GM18520 (cell line): ENCODE data around the gene ZNF316.
"Not testable (repeated sequence)": the region's sequence is repeated elsewhere in the genome, so short reads cannot be mapped to it uniquely, and the experiment has no call there.

Experiments used
- ATAC-seq: cut with Tn5 transposase; IDR thresholded peaks from one replicate; pipeline ENCODE4 v1.9.1; 2021; ENCODE audit not compliant: unreplicated experiment

ZNF316 gene

DNA sequence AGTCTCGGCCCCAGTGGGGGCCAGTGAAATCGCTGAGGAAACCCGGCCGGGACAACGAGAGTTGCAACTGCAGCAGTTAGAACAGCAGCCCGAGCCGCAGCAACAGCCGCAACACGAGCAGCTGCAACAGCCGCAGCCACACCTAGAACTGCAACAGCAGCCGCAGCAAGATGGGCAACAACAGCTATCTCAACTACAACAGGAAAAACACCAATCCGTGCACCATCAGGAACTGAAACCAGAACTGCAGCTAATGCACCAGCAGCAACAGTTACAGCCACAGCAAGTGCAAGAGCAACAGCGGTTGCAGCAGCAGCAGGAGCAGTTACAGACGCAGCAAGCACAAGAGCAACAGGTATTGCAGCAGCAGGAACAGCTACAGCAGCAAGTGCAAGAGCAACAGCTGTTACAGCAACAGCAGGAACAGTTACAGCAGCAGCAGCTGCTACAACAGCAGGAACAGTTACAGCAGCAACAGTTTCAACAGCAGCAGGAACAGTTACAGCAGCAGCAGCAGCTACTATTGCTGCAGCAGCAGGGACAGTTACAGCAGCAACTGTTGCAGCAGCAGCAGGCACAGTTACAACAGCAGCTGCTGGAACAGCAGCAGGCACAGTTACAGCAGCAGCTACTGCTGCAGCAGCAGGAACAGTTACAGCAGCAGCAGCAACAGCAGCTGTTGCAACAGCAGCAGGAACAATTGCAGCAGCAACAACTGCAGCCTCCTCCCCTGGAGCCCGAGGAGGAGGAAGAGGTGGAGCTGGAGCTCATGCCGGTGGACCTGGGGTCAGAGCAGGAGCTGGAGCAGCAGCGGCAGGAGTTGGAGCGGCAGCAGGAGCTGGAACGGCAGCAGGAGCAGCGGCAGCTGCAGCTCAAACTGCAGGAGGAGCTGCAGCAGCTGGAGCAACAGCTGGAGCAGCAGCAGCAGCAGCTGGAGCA, 15.7 kb upstream of the ZNF316 start:
- no peak for ATAC-seq

DNA sequence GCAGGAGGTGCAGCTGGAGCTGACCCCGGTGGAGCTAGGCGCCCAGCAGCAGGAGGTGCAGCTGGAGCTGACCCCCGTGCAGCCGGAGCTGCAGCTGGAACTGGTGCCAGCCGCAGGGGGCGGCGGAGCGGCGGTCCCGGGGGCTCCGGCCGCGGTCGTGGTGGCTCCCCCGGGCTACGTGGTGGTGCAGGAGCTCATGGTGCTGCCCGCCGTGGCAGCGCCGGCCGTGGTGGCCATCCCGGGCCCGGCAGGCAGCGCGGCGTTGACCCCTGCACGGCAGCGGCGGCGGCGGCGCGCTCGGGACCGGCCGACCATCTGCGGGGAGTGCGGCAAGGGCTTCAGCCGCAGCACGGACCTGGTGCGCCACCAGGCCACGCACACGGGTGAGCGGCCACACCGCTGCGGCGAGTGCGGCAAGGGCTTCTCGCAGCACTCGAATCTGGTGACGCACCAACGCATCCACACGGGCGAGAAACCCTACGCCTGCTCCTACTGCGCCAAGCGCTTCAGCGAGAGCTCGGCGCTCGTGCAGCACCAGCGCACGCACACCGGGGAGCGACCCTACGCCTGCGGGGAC, 14.9 kb upstream of the ZNF316 start:
- ATAC-seq = no peak

DNA sequence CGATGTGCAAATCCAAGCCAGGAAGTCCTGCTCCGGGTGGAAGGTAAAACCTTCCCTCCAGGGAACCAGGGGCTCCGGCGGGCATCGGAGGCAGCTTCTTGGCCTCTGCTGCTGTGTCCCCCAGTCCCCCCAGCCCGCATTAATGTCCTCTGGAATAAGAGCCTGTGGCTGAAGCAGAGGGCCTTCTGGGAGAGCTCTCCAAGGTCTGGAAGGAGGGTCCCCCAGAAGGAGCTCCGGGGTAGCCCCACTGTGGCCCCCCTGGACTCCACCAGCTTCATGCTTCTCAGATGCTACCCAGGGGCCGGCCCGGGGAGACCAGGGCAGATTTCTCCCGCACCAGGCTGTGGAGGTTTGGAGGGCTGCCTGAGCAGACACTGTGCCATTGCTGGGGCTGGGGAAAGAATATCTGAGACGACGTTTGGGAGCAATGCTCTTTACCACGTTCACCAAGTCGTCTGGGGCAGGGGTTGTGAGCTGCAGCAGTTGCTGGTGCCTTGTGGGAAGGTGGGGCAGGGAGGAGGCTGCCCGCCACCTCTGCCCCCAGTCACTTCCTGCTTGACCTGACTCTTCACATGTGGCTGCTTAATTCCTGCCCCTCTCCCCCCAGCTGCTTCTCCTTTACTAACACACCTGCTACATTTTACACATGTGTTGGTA, 13.4 kb upstream of the ZNF316 start:
- no peak for ATAC-seq

DNA sequence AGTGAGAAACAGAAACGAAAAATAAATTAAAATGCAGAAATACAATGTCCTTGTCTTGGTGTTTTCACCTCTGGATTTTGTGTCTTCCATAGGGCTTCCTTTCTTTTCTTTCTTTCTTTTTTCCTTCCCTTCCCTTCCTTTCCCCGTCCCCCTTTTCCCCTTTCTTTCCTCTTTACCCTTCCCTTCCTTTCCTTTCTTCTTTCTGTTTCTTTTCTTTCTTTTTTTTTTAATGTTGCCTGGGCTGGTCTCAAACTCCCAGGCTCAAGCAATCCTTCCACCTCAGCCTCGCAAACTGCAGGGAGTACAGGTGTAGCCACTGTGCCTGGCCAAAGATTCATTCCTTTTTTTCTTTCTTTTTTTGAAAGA, 12.9 kb upstream of the ZNF316 start:
- no peak for ATAC-seq

DNA sequence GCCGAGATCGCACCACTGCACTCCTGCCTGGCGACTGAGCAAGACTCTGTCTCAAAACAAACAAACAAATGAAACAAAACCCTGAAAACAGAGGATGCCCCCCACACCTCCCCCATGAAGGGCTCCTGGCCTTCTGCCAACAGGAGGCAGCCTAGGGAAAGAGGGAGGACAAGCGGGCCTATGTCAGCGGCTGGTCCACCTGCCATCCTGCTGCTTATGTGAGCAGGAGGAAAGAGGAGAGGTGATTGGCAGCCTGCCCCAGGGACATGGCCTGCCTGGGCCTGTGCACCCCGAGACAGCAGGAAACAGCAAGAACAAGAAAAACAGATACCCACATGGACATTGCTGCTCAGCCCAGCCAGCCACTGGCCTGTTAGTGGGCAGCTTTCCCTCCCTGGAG, 9.1 kb upstream of the ZNF316 start:
- ATAC-seq = no peak

DNA sequence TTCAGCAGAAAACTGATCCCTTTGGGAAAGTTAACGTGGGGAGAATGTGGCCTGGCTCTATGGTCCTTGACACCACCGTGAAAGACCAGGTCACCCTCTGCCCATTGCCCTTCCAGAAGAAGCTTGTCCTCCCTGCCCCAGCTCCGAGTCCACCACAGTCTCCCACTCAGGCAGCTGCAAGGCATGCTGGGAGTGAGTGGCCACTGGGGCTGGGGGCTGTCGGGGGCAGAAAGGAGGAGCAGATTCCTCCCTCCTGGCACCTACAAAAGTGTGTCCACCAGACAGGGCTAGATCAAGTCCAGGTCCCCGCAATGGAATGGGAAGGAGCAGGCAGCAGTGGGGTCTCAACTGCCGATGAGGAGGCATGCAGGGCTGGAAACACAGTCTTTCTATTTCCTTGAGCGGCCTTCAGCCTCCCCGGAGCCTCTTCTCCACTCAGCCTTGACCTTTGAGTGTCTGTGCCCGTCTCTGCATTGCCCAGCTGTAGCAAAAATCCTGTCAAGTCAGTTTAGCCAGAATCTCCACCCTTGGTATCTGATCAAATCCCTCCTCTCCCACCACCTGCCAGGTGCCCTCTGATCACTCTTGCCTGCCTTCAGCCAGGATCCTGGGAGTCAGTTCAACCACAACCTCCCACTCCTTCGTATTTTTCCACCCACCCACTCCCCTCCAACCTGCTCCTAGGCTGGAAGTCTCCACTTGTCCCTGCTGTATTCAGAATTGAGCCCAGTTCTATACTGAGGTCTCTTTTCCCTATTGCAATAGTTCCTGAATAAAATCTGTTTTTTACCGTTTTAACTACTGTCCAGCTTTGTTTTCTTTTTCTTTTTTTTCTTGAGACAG, 6.9 kb upstream of the ZNF316 start:
- ATAC-seq = no peak

DNA sequence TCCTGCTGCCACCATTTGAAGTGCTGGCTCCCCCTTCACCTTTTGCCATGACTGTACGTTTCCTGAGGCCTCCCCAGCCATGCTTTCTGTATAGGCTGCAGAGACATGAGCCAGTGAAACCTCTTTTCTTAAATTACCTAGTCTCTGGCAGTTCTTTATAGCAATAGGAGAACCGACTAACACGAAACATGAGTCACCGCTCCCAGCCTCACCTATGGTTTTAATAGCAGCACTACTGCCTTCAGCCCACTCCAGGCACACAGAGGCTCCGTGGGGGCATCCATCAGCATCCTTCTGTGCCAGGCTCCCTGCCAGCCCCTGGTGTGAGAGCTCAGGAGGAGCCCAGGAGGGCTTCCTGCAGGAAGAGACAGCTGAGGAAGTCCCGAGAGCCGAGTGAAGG, 5.5 kb upstream of the ZNF316 start:
- ATAC-seq = no peak

DNA sequence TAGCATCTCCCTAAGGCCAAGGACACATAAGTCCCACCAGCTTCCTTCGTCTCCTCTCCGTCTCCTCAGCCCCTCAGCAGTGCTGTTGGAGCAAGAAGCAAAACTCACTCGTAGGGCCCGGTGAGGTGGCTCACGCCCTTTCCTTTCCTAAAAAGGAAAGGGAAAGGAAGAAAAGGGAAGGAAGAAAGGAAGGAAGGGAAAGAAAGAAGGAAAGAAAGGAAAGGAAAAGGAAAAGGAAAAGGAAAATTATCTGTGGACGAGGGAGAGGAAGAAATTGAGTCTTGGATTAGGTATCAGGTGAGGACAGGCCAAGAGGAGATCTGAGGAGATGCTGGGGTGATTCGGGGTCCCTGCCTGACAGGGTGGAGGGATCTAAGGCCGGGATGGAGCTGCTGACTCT, 3.1 kb upstream of the ZNF316 start:
- ATAC-seq = no peak

DNA sequence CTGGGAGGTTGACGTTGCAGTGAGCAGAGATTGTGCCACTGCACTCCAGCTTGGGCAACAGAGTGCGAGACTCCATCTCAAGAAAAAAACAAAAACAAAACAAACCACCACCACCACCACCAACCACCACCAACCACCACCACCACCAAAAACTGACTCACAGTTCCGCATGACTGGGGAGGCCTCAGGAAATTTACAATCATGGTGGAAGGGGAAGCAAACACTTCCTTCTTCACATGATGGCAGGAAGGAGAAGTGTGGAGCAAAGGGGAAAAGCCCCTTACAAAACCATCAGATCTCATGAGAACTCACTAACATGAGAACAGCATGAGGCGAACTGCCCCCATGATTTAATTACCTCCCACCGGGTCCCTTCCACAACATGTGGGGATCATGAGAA, 2.1 kb upstream of the ZNF316 start:
- not testable (repeated sequence) for ATAC-seq

DNA sequence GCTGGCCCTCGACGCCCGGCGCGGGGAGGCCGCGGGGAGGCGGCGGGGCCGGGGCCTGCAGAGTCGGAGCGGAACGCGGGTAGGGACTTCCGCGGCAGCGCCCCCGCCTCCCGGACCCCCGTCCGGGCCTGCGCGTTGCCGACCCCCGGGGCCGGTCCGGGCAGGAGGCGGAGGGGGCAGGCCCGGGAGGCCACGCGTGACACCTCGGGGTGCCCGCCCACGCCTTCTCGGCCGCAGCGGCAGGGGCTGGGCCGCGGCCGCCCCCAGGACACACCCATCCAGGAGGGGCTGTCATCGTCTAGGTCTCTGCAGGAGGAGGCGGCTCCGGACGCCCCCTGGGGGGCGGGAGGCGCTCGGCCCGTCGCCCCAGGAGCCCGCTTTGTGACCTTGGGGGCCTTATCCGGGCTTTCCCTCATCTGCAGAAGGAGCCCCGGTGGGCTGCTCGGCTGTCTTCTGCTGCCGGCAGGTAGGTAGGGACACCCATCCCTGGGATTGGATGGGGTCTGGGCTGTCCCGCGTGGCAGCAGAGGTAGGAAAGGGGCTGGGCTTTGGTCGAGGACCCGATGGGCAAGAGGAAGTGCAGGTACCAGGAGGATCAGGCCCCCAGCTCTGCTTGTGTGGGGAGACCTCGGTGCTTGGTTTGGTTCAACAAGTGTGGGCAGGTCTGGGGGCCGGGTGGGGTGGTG, 569 bp downstream of the ZNF316 start:
- peak; percentile 61 for ATAC-seq

DNA sequence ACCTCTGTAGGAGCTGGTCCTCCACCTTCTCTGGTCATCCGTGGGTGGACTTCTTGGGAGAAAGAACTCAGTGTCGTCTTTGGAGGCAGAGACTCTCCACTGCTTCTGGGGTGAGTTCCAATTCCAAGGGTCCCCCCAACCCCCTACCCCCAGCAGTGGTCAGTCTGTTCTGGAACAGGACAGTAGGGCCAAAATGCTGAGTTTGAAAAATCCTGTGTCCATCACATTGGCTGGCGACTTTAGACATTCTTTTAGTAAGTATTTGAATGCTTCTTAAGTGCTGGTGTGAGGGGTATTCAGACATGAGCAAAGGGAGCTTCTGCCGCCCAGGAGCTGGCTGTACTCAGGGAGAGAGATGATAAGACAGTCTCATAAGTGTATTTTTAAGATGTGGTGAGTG, 1.9 kb downstream of the ZNF316 start:
- ATAC-seq = no peak

DNA sequence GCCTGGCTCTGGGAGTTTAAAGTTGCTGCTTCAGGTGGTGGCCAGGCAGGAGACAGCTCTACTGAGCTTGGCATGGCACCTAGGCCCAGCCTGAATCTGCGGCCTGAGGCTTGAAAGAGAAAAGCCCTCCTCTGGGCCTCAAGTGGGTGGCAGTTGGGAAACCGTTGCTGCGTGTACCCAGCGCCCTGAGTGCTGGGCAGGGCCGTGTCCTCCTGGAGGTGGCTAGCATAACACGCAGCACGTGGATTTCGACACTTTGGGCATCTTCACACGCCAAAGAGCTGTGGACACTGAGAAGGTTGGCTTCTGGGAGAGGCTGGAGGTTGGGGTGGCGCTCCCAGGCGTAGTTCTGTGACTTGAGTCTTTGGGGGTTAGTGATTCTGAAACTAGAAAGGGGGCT, 2.5 kb downstream of the ZNF316 start:
- no peak for ATAC-seq

DNA sequence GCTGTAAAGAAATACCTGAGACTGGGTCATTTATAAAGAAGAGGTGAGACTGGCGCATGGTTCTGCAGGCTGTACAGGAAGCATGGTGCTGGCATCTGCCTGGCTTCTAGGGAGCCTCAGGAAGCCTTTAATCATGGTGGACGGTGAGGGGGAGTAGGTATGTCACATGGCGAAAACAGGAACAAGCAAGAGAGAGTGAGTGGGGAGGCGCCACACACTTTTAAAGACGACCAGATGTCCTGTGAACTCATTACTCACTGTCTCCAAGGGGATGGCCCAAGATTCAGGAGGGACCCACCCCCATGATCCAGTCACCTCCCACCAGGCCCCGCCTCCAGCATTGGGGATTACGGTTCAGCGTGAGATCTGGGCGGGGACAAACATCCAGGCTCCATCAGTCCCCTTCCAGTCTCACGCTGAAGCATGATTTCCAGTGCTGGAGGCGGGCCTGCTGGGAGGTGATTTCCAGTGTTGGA, 3.2 kb downstream of the ZNF316 start:
- no peak for ATAC-seq

DNA sequence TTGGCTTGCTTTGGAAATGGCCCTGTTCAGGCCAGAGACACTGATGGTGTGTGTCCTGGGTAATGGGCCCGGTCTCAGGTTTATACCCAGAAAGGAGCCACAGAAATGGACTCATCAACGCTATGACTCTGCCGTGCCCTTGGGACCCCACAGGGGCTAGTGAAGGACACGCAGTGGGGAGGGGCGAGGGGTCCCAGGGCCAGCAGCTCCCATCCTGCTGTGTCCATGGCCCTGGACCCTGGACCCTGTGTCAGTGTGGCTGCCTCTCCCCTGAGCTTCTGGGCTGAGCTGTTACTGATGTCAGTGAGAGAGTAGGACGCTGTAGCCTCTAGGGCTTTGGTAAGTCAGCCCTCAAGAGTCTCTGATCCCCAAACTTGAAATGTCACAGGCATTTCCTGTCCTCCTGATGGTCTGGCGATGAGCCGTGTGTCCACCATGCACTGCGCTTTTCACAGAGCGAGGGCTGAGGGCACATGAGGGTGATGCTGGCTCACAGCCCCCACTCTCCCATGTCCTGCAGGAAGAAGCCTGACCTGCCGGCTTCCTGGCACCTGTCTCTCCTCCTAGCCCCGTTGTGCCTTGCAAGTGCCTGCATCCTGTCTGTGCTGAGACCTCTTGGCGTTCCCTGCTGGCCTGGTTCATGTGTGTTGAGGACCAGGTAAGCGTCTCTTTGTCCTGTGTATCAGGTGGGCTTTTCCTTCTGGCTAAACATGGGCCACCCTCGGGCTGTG, 4.4 kb downstream of the ZNF316 start:
- no peak for ATAC-seq

DNA sequence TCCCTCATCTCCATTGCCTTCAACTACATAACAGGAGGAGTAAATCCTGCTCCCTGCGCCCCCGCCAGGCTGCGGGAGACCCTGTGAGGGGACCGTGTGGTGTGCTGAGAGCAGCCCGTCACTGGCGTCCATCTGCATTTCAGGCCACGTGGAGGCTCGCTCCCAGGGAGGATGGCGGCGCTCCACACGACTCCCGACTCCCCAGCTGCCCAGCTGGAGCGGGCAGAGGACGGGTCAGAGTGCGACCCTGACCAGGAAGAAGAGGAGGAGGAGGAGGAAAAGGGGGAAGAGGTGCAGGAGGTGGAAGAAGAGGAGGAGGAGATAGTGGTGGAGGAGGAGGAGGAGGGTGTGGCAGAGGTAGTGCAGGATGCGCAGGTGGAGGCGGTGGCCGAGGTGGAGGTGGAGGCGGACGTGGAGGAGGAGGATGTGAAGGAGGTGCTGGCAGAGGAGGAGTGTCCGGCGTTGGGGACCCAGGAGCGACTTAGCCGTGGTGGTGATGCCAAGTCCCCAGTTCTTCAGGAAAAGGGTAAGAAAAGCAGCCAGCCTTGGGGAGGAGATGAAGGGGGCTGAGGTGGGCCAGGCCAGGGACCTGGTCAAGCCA, 5.2 kb downstream of the ZNF316 start:
- ATAC-seq = no peak

DNA sequence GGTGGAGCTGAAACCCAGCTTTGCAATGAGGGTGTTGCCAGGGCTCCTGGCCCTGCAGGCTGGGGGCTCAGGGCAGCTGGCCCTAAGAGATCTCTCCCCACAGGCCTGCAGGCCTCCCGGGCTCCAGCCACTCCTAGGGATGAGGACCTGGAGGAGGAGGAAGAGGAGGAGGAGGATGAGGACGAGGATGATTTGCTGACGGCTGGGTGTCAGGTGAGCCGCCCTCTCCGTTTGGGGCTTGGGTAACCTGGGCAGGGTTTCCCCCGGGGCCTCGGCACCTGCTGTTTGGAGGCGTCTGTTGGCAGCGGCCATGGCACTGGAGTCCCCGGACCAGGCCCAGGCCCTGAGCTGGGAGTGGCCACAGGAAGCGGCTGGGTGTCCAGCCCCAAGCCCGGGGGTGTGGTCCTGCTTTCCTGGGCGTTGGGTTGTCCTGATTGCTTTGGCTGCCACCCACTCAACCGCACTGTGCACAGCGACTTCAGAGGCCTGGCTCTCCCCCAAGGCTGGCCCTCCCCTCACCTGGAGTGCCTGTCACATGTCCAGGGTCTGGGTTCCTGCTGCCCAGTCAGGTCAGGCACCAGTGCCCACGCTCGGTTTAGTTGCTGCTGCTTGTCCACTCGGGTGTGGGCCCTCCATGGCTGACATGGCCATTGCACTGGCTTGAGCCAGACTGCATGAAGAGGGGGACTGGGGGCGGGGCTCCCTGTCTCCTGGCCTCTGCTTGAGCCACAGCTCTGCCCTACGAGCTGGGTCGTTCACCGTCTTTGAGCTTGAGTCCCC, 5.9 kb downstream of the ZNF316 start:
- no peak for ATAC-seq

DNA sequence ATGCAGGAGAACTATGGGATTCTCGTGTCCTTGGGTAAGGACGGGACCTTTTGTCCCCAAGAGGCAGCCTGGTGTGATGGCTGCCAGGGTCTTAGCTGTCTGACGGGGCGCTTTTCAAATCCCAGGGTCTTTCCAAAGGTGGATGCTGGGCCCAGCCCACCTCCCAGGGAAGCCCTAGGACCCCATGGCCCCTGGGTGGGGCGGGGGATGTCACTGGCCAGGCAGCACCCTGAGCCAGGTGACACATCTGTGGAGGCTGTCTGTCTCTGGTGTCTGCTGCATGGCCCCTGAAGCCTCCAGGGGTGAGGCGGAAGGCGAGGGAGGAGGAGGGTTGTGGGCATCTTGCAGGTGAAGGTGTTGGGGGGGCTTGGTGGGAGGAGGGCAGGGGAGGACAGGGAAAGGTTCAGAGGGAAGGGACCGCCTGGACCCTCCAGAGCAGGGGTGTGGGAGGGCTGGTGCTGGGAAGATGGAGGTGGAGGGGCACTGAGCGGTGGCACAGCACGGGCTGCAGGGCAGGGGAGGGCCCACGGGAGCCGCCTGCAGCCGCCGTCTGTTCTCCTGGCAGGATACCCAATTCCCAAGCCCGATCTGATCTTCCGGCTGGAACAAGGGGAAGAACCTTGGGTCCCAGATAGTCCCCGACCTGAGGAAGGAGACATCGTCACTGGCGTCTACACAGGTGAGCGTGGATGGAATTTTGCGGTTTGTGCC, 7.0 kb downstream of the ZNF316 start:
- ATAC-seq = no peak

DNA sequence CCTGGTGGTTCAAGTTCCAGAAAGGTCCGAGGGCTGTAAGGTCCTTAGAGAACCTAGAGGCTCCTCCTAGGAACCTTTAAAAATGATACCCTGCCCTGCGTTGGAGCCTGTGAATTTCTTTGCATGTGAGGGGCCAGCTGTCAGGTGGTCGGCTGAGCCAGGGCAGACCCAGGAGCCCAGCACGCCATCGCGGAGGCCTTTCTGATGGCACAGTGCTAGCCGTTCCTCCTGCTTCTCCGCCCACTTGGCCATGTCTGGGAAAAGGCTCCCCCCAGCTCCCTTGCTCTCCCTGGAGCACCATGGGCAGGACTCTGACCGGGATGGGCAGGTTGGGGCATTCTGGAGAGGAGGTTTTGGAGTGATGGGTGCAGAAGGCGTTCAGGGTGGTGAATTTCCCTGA, 7.6 kb downstream of the ZNF316 start:
- no peak for ATAC-seq
